Astrocyte of the cerebellum (primary cell): Measurements from ENCODE around the gene TTC39A.

ENCODE experiments used
- DNase-seq: peaks from one replicate; pipeline ENCODE4 v3.0.0-alpha.2; 2011; ENCODE audit warnings: low read depth
- H3K4me3 ChIP-seq: 2 replicates; pipeline ENCODE4 v1.5.1; 2011; ENCODE audit warnings: mild to moderate bottlenecking, low read depth, low read length, moderate library complexity
- CTCF ChIP-seq: IDR thresholded peaks from 2 replicates; pipeline ENCODE4 v1.5.1; 2012; ENCODE audit warnings: low read length, low read depth, moderate library complexity, mild to moderate bottlenecking; ENCODE audit errors: missing control alignments
- in situ Hi-C: cut with HindIII; loops from 2 replicates; pipeline ENCODE4 v1.10.0; 2017; ENCODE audit warnings: low sequenced_read_pairs

The TTC39A gene

GRCh38 chr1:51317798-51318197 lies 12.6 kb downstream of the TTC39A start:
- no peak for DNase-seq
- H3K4me3 ChIP-seq: no peak overlapping the region
- in situ Hi-C loops: no loop called here
- no peak for TF ChIP-seq CTCF

- H3K4me3 ChIP-seq: no peak overlapping the region
- DNase-seq: no peak
- in situ Hi-C loops: no loop called here
- TF ChIP-seq CTCF: no peak
Measured at GRCh38 chr1:51316846-51317120, 13.6 kb downstream of the TTC39A start.

- in situ Hi-C loops: no loop called here
- DNase-seq: no peak
- no peak for TF ChIP-seq CTCF
- H3K4me3 ChIP-seq: no peak overlapping the region
Measured at GRCh38 chr1:51316113-51316845, 14.1 kb downstream of the TTC39A start.

- in situ Hi-C loops: no loop called here
- DNase-seq: no peak
- H3K4me3 ChIP-seq: no peak overlapping the region
- no peak for TF ChIP-seq CTCF
Measured at GRCh38 chr1:51314974-51315373, 15.4 kb downstream of the TTC39A start.

- no peak for TF ChIP-seq CTCF
- no peak overlapping the region for H3K4me3 ChIP-seq
- peak; percentile 74 for DNase-seq
- in situ Hi-C loops: no loop called here
Measured at GRCh38 chr1:51313961-51314777, 16.2 kb downstream of the TTC39A start.

GRCh38 chr1:51313268-51313852 lies 17.0 kb downstream of the TTC39A start:
- no peak for DNase-seq
- in situ Hi-C loops: no loop called here
- TF ChIP-seq CTCF: peak; percentile 38
- no peak overlapping the region for H3K4me3 ChIP-seq
